ENCODE results near the gene MAP7D2.

The MAP7D2 gene

GRCh38 chrX:20037186-20037585 is 79.5 kb downstream of the MAP7D2 start:
- DNase-seq = no peak

GRCh38 chrX:20032201-20032600 is 84.5 kb downstream of the MAP7D2 start:
- DNase-seq = no peak

GRCh38 chrX:20029728-20030127 is 87.0 kb downstream of the MAP7D2 start:
- DNase-seq = no peak

GRCh38 chrX:20028588-20028987 is 88.1 kb downstream of the MAP7D2 start:
- no peak for DNase-seq

DNA sequence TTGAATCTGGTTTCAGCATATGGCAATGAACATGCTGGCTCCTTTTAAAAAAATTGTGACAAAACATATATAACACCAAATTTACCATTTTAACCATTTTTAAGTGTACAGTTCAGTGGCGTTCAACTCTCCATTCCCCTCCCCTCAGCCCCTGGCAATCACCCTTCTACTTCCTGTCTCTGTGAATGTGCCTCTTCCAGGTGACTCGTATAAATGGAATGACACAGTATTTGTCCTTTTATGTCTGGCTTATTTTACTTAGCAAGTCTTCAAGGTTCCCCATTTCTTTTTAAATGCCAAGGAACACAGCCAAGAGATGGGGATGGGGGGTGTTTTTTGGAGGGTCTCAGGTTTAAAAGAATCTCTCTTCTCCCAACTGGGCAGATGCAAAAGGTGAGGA is 90.4 kb downstream of the MAP7D2 start:
- DNase-seq = no peak

DNA sequence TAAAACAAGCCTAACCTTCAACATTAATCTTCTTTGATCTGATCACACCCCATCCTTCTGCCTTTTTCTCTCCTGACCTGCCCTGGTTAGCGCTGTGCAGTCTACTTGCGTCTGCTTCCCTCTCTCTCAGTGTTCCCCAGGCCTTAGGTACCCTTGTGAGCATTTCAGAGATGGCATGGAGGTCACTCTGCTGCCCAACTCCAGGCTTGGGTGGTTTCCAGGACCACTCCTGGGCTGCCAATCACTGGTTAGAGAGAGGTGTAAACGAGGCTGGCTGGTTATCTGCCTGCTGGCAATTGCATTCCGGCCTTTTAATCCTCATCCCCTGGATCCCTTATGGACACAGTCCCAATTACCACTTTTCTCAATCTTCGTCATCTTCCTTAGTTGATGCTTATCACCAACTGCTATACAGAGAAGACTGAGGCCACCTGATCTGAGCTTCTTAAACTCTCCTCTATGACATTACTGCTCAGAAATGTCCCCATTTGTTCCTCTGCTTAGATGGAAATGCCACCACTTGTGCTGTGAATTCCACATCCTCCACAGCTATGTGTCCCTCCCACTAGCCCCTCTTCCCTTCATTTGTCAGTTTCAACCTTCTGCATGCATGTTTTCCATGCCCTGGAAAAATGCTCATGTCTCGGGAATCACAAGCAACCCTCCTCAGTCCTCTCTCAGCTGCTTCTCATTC is 96.9 kb downstream of the MAP7D2 start:
- DNase-seq = no peak

DNA sequence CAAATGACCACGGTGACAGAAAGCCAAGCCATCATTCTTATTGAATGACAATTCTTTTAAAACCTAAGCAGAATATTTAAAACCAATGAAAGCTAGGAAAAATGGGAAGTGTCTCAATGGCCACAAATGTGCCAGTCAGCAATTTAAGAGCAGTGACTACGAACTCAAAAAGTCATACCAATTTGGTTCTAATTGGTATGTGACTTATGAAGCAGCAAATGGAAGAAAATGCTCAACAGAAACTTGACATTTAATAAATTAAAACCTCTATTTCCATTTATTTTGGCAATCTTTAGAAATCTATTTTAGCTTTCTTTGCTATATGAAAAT is 100.1 kb downstream of the MAP7D2 start:
- DNase-seq = no peak

- no peak for DNase-seq
Observed at GRCh38 chrX:20015945-20016615, 100.6 kb downstream of the MAP7D2 start.

DNA sequence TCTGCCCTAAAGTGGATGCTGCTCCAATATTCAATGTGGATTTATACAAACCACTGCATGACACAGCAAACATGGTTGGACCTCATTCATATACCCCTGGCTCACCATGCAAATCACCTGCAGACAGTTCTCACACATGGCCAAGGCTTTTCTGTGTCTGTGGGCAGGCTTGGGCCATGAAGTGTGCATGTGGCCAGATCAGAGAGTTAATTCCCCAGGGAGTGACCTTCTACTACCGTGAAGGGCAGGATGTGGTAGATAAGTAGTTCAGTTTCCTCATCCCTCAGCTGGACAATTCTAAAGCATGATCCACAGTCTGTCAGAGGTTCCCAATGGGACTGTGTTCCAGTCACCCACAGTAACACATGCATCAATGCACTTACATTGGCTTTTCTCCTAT is 101.3 kb downstream of the MAP7D2 start:
- no peak for DNase-seq

DNA sequence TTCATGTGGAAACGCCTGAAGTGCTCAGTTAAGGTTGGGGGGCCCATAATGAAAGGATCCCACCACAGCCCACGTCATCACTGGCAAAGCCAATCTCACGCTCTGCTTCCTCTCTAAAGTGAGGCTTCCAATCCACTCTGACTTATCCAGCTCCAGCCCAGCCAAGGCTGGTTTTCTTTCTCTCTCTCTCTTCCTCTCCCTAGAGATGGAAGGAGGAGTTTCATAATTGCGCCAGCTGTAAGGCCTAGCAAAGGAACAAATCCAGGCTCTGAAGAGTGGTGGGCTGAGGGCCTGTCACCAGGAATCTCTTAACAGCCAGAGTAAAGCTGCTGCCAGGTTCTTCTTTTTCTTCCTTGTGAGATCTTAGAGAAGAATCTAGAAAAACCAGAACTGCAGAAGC is 105.1 kb downstream of the MAP7D2 start:
- DNase-seq = no peak

- DNase-seq = peak in 1 of 2 experiments; percentile 3
Observed at GRCh38 chrX:20007962-20008622, 108.6 kb downstream of the MAP7D2 start.

GRCh38 chrX:20005883-20006282 is 110.8 kb downstream of the MAP7D2 start:
- no peak for DNase-seq

DNA sequence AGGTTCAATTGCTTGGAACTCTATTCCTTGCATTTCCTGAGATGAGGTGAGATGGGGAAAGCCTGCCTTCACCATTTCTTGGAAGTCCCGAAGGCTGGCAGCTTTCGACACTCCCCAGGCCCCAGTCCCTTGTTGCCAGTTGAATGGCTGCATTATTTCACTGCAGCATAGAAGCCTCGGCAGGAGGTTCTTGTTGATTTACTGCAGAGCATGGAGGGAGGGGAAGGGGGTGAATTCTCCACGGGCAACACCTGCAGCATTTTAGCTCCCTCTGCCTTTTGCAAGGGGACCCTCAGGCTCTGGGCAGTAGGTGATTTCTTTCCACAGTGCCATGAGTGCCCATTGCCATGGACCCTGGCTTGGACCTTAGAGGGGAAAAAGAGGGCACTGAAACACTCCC is 115.1 kb downstream of the MAP7D2 start:
- DNase-seq = no peak

- DNase-seq = no peak
Observed at GRCh38 chrX:19991350-19991718, 125.4 kb downstream of the MAP7D2 start.

DNA sequence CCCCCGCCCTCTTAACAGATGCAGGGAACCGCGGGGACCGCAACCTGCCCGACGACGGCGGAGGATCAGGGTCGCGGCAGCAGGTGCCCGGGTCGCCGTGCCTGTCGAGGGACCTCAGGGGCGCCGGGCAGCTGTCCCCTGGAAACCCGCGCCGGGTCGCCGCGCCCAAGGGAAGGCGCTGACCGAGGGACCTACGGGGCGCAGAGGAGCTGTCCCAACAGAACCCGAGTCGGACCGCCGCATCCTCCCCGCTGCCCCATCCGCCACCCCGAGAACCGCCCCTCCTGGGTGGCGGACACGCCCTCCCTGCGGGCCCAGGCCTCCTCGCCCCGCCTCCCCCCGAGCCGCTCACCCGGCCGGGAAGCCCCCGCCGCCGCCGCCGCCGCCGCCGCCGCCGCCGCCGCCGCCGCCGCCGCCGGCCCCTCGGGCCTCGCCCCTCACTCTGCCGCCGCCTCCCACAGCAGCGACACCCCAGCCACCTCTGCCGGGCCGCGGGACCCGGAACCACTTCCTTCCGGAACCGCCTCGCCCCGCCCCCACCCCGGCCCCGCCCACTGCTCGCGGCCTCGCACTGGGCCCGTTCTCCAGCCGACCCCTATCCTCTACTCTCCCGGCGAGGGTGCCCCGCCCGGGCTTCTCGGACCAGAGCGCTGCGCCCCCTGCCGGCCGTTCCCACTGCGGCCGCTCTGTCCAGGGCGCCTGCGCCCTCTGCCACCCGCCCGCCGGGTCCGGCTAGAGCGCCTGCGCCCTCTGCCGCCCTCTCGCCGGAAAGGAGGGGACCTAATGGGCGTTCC is 126.0 kb downstream of the MAP7D2 start, which contains the start of gene BCLAF3:
Gene BCLAF3 (minus strand): TSS at position 506 of the 794 bp plus-strand sequence. CDS start 20,797 bp downstream, outside the sequence.
- DNase-seq = peak; percentile 84 to 93

DNA sequence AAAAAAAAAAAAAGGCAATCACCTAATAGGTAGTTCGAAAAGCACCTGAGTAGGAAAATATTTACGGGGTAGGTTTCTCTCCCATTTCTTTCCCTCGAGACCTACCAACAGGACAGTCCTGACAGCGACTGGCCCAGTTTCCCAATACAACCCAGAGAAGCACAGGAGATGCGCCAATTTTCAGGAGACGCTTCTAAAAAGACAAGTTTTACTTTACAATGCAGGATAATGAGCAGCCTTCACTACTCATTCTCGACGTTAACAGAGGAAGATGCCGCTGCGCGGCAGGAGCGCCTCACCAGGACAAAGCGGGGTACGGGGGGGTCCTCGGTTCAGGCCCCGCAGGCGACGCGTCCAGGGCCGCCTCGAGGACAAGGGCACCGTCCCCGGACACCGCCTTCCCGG is 126.6 kb downstream of the MAP7D2 start:
- no peak for DNase-seq

DNA sequence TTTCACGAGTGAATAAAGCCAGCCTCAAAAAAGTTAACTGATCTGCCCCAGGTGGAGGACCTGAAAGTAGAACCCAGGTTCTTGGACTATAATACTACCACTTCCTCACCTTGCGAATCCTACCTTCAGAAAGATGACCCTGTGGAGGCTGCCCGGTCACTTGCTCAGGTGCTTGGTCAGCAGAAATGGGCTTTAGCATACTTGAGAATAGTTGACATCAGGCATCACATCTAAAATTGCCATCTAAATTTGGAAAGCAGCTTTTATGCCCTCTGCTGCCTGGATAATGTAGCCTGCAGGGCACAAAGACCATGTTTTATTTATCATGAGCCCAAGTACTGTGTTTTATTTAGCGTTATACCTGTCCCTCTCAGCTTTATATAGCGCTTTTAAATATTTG is 128.9 kb downstream of the MAP7D2 start:
- DNase-seq = no peak

DNA sequence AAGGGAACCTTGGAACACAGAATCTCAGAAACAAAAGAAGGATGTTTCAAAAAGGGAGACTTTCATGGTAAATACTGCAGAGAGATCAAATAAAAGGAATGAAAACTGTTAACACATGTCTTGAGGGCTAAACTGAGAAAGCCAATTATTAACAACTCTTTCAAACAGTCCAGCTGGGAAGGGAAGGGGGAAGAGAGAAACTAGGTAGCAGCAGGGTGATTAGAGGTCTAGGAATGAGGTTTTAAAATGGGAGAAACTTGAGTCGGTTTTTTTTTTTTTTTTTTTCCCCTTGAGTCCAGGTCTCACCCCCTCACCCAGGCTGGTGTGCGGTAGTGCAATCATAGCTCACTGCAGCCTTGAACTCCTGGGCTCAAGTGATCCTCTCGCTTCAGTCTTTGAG is 130.2 kb downstream of the MAP7D2 start:
- no peak for DNase-seq

DNA sequence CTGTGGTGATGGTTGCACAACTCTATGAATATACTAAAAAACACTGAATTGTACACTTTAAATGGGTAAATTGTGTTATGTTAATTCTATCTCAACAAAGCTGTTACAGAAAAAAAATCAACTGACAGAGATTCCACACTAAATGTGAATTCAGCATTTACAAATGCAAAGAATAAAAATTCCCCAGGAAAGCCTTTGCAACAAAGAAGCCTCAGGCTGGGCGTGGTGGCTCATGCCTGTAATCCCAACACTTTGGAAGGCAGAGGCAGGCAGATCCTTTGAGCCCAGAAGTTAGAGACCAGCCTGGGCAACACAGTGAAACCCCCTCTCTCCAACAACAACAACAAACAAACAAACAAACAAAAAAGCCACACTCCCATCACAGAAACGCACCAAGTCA is 134.8 kb downstream of the MAP7D2 start:
- DNase-seq = no peak

DNA sequence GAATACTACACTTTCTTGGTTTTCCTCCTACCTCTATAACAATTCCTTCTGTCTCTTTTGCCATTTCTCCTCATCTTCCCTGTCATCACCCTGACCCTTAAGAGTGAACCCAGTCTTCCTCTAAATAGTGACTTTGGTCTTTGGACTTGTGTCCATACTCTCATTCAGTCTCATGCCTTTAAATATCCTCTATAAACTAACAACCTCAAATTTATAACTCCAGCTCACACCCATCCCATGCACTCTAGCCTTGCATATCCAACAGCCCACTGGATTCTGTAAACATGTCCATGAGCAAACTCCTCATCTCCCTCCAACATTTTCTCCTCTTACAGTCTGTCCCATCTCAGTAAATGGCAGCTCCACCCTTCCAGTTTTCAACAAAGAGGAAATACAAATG is 140.9 kb downstream of the MAP7D2 start:
- no peak for DNase-seq

GRCh38 chrX:19972984-19973383 is 143.7 kb downstream of the MAP7D2 start:
- no peak for DNase-seq

DNA sequence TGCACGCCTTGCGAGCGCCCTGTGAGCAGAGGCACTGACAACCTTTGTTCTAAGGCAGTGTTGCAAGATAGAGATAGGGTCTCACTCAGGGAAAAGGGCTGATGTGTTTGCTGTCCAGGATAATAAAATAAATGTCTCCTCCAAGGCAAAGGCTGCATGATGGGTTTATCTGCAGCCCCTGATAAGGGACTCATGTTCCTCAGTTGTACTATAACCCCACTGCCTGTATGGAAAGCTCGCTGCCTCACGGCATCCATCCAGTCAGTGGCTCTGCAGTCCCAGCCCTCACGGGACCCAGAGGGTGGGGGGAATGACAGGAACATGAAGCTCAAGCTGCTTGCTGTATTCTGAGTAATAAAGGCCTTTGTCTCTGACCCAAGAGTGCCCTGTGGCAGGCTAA is 148.4 kb downstream of the MAP7D2 start:
- DNase-seq = no peak

DNA sequence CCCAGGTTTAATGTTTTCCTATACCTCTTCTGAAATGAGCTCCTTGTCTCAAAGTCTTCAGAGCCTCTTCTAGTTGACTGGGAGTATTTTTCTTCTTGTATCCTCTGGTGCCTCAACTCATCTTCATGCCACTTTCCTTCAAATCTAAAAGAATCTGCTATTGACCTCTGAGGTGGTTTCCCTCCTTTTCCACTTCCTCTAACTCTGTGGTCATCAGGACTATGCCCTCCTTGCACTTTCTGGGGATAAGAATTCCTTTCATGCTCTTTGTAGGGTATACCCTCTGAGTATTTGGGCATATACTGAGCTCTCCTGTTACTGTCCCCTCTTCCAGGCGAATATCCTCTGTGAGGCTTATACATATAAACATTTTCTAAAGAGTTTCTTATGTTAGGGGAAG is 150.7 kb downstream of the MAP7D2 start:
- DNase-seq = no peak

Data from NCI-H1930 (cell line).